ENCODE measurements around the gene MCRIP2. TPM values are rescaled to one million over a fixed set of nuclear protein-coding genes. Genes with fewer than 3 reads are reported as not detected.
A peak's percentile ranks its signal among the peaks of the same experiment; 100 is the strongest.

Gene MCRIP2
- total RNA-seq, 4 donors from 2014 or later: 20.8 to 37.7 (median 32.4) TPM

DNA sequence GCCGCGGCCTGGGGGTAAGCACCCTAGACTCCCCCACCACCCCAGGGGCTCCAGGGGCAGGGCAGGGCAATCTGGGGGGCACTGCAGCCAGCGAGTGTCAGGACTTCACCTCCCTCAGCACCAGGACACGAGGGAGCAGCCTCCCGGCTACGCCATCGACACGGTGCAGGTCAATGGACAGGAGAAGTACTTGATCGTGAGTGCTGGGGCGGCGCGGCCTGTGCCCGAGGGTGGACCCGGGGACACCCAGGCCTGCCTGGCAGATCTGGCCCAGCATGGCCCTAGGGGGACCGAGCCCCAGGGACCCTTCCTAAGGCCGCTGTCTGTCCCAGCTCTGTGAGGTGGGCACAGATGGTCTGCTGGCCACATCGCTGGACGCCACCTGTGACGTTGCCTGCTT is 30.7 kb downstream of the MCRIP2 start:
- WGBS, 2 donors: 91 to 93% methylated on average over 14 to 16 of the region's 19 CpGs
- no peak for DNase-seq (ENCODE audit: low spot score in 2 of 2)
- Histone ChIP-seq H3K4me1 (peaks cover 3 to 47% (median 20%) of the 10 kb centered on the region in 4 donors), H3K9me3 (no peaks in the 10 kb centered on the region), H3K27ac (no peak overlapping the region), H3K27me3 (no peaks in the 10 kb centered on the region), H3K4me3 (no peak overlapping the region), H3K36me3 (peaks cover 0 to 60% (median 4%) of the 10 kb centered on the region in 3 donors)
- TF ChIP-seq EP300 (IDR thresholded peaks at IDR 0.05) (no peak), POLR2A (IDR thresholded peaks at IDR 0.05) (no peak)
- TF ChIP-seq, protein P1, sequence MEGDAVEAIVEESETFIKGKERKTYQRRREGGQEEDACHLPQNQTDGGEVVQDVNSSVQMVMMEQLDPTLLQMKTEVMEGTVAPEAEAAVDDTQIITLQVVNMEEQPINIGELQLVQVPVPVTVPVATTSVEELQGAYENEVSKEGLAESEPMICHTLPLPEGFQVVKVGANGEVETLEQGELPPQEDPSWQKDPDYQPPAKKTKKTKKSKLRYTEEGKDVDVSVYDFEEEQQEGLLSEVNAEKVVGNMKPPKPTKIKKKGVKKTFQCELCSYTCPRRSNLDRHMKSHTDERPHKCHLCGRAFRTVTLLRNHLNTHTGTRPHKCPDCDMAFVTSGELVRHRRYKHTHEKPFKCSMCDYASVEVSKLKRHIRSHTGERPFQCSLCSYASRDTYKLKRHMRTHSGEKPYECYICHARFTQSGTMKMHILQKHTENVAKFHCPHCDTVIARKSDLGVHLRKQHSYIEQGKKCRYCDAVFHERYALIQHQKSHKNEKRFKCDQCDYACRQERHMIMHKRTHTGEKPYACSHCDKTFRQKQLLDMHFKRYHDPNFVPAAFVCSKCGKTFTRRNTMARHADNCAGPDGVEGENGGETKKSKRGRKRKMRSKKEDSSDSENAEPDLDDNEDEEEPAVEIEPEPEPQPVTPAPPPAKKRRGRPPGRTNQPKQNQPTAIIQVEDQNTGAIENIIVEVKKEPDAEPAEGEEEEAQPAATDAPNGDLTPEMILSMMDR (IDR thresholded peaks at IDR 0.05): no peak

DNA sequence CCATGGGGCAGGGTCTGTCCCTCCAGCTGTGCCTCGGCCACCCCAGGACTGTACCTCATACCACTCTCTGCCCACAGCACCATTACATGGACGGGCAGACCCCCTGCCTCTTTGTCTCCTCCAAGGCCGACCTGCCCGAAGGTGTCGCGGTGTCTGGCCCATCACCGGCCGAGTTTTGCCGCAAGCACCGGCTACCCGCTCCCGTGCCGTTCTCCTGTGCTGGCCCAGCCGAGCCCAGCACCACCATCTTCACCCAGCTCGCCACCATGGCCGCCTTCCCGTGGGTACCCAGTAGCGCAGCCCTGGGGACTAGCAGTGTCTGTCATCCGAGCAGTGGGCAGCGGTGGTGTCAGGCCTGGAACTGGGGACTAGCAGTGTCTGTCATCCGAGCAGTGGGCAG is 31.2 kb downstream of the MCRIP2 start:
- no peak for TF ChIP-seq EP300 (IDR thresholded peaks at IDR 0.05)
- TF ChIP-seq, protein P1 (IDR thresholded peaks at IDR 0.05): no peak
- TF ChIP-seq POLR2A (IDR thresholded peaks at IDR 0.05): no peak
- Histone ChIP-seq H3K9me3 (no peaks in the 10 kb centered on the region), H3K27me3 (no peaks in the 10 kb centered on the region), H3K4me1 (peaks cover 3 to 43% (median 16%) of the 10 kb centered on the region in 4 donors), H3K36me3 (peaks cover 0 to 60% (median 4%) of the 10 kb centered on the region in 3 donors), H3K4me3 (no peak overlapping the region), H3K27ac (no peak overlapping the region)
- no peak for DNase-seq (ENCODE audit: low spot score in 2 of 2)
- 92 to 97% methylated on average over 15 to 16 of the region's 21 CpGs for WGBS, 2 donors

DNA sequence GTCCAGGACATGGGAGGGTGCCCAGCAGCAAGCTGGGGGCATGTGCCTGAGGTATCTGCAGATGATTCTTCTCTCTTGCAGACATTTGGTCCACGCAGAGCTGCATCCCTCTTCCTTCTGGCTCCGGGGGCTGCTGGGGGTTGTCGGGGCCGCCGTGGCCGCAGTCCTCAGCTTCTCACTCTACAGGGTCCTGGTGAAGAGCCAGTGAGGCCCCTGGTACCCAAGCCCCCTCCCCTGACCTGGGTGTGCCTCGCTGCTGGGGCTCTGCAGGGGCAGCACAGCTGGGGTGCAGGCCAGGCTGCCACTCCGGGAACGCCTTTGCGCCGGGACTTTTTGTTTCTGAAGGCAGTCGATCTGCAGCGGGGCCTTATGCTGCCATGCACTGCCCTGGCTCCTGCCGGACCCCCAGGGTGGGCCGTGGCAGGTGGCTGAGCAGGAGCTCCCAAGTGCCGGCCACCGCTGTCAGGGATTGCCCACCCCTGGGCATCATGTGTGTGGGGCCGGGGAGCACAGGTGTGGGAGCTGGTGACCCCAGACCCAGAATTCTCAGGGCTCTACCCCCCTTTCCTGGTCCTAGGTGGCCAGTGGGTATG is 31.9 kb downstream of the MCRIP2 start:
- no peak for TF ChIP-seq EP300 (IDR thresholded peaks at IDR 0.05)
- TF ChIP-seq POLR2A (IDR thresholded peaks at IDR 0.05): no peak
- TF ChIP-seq, protein P1 (IDR thresholded peaks at IDR 0.05): no peak
- H3K4me1 ChIP-seq: peaks cover 3 to 41% (median 18%) of the 10 kb centered on the region in 4 donors
- no peaks in the 10 kb centered on the region for H3K9me3 ChIP-seq
- H3K27me3 ChIP-seq: no peaks in the 10 kb centered on the region
- peaks cover 0 to 60% (median 4%) of the 10 kb centered on the region in 3 donors for H3K36me3 ChIP-seq
- no peak overlapping the region for H3K4me3 ChIP-seq
- 86 to 87% methylated on average over 11 to 16 of the region's 18 CpGs for WGBS, 2 donors
- no peak overlapping the region for H3K27ac ChIP-seq
- DNase-seq (ENCODE audit: low spot score in 2 of 2): no peak

DNA sequence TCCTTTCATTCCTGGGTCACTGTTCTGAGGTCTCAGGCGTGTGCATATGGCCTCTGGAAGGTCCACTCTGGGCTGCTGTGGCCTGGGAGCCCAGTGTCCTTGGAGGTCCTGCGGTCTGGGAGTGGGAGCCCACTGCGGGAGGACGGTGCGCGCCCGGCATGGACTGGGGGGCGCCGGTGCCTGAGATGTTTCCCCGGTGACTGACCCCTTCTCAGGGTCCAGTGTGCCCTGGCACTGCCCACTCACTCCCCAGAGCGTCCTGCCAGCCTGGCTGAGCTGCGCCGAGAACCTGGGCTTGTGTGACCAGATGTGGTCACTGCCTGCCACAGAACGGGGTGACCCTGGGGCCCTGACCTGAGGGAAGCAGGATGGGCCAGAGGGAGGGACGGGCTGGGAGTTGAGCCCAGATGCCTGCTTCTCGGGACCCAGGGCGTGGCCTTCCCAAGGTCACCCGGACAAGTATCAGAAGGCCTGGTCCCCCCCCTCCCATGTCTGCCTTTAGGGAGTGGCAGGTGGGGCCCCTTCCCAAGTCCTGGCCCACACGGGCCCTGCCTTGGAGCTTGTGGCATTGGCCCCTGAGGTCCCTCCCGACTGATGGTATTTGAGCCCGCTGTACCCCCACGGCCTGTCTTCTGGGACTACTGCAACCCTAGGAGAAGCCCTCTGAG is 32.7 kb downstream of the MCRIP2 start:
- WGBS, 2 donors: 70 to 76% methylated on average over 15 to 22 of the region's 22 CpGs
- H3K4me3 ChIP-seq: no peak overlapping the region

DNA sequence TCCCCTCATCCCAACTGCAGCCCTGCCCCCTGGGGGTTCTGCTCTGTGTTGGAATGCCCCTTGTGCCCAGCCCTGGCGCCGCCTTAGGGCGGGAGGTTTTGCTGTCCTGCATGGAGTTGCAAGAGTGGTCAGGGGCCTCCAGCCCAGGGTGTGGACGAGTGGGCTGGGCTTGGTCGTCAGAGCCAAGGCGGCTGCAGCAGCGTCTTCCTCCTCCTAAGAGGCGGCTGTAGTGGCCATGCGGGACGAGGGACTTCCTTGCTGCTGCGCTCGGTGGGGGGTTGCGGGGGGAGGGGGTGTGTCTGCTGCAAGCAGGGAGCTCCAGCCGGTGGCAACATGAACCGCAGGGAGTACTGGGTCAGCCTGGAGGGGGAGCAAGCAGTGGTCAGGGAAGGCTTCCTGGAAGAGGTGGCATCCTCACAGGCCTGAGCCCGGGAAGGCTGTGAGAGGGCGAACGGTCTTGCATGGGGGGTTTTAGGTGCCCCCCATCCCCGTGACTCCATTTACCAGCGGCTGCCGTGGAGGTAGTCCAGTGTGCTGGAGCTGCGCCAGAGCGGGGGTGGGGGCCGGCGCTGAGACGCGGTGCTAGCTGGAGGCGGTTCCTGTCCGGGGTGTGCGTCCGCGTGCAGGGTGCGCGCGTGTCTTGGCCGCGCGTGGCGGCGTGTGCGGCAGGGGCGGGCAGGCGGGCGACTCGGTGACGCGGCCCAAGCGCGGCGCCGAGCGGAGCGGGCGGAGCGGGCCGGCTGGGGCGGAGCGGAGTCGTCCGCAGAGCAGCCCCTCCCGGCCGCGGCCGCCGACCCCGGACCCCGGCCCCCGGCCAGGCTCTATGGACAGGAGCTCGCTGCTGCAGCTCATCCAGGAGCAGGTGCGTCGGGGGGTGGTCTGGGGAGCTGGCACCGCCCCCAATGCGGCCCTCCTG is 33.6 kb downstream of the MCRIP2 start, which contains the start of gene RHBDL1:
Gene RHBDL1 (plus strand): TSS at position 704 of the 916 bp plus-strand sequence. CDS start 120 bp downstream, at position 824.
- Histone ChIP-seq H3K27me3 (no peaks in the 10 kb centered on the region), H3K9me3 (no peaks in the 10 kb centered on the region), H3K4me3 (peak within 1 kb of the TSS in 2 of 4 donors; percentile 15 to 33), H3K4me1 (peaks cover 0 to 34% (median 17%) of the 10 kb centered on the region in 4 donors), H3K27ac (peak within 1 kb of the TSS in 2 of 4 donors; percentile 42 to 48), H3K36me3 (peaks cover 0 to 46% (median 4%) of the 10 kb centered on the region in 3 donors)
- TF ChIP-seq, protein P1 (IDR thresholded peaks at IDR 0.05): no peak
- TF ChIP-seq POLR2A (IDR thresholded peaks at IDR 0.05) (no peak), EP300 (IDR thresholded peaks at IDR 0.05) (no peak)
- DNase-seq (ENCODE audit: low spot score in 2 of 2): no peak
- 4 to 11% methylated on average over 24 to 40 of the region's 73 CpGs for WGBS, 2 donors

More for the DNA sequence above, 32.7 kb downstream of the MCRIP2 start:
- DNase-seq (ENCODE audit: low spot score in 2 of 2): no peak
- no peak for TF ChIP-seq POLR2A (IDR thresholded peaks at IDR 0.05)
- Histone ChIP-seq H3K9me3 (no peaks in the 10 kb centered on the region), H3K36me3 (peaks cover 0 to 55% (median 4%) of the 10 kb centered on the region in 3 donors), H3K27ac (peak overlapping the region in 2 of 4 donors; percentile 17 to 48), H3K4me1 (peaks cover 0 to 40% (median 16%) of the 10 kb centered on the region in 4 donors), H3K27me3 (no peaks in the 10 kb centered on the region)

Data from tibial nerve (tissue), 4 donors.